PFSK-1 (cell line): ENCODE data around the gene LENG8.

Experiments
- FOXP2 ChIP-seq: optimal IDR thresholded peaks from 2 replicates; pipeline ENCODE3; 2011; ENCODE audit warnings: borderline replicate concordance, control low read depth, inconsistent platforms; ENCODE audit not compliant: insufficient read depth; ENCODE audit errors: extremely low read length, extremely low read depth
- POLR2AphosphoS5 ChIP-seq: IDR thresholded peaks from 2 replicates; pipeline ENCODE4 v1.6.1; 2012; ENCODE audit warnings: low read depth, mild to moderate bottlenecking, control low read depth, low read length, moderate library complexity
- SIN3A ChIP-seq: IDR thresholded peaks from 2 replicates; pipeline ENCODE4 v1.6.1; 2012; ENCODE audit warnings: mild to moderate bottlenecking, low read length, moderate library complexity, borderline replicate concordance; ENCODE audit not compliant: insufficient read depth

GRCh38 chr19:54469496-54469934 lies 20.5 kb downstream of the LENG8 start:
- no peak for TF ChIP-seq POLR2AphosphoS5
- TF ChIP-seq SIN3A, result no peak
- TF ChIP-seq FOXP2, result no peak
